ENCODE measurements around the gene TLX2.

DNA sequence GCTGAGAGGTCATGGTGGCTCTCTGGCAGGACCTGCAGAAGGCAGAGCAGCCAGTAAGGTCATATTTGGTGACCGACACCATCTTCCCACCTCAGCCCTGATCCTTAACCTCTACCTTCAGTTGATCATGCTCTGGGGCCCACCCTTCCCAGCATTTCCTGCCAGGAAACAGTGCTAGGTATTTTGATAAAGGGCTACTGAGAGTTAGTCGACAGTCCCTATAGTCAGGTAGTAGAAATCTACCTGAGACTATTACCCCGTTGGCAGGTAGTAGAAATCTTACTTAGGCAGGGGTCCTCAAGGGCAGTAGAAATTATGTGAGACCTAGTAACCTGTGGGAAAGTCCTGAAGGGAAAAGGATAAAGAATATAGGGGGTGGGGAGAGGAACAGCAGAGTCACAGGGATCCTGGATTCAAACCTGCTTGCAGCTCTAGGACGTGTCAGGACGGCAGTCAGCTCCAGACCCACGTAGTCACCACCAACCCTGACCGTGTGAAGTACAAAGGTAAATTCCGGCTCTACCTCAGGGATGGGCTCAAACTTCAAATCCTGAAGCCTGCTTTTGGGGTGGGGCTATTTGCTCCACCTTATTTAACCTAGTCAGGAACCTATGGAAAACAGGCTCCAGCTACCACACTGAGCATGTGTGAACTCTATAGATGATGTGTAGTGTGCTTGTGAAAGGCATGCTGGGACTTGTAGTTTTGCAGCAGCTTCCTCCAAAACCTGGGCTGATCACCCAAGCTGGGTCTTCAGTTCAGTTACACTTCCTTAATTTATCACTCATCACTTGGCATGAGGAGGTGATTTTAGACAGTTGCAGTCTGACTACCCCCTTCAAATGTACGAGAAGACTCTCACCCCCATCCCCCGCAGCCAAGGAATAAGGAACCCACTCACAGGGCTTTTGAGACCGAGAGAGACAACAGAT lies 11.7 kb downstream of the TLX2 start, which contains the start of gene DQX1:
- TF ChIP-seq, protein P1, sequence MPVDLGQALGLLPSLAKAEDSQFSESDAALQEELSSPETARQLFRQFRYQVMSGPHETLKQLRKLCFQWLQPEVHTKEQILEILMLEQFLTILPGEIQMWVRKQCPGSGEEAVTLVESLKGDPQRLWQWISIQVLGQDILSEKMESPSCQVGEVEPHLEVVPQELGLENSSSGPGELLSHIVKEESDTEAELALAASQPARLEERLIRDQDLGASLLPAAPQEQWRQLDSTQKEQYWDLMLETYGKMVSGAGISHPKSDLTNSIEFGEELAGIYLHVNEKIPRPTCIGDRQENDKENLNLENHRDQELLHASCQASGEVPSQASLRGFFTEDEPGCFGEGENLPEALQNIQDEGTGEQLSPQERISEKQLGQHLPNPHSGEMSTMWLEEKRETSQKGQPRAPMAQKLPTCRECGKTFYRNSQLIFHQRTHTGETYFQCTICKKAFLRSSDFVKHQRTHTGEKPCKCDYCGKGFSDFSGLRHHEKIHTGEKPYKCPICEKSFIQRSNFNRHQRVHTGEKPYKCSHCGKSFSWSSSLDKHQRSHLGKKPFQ (tag by site-specific recombination; IDR thresholded peaks at IDR 0.05) = no peak
- TF ChIP-seq, protein P2, sequence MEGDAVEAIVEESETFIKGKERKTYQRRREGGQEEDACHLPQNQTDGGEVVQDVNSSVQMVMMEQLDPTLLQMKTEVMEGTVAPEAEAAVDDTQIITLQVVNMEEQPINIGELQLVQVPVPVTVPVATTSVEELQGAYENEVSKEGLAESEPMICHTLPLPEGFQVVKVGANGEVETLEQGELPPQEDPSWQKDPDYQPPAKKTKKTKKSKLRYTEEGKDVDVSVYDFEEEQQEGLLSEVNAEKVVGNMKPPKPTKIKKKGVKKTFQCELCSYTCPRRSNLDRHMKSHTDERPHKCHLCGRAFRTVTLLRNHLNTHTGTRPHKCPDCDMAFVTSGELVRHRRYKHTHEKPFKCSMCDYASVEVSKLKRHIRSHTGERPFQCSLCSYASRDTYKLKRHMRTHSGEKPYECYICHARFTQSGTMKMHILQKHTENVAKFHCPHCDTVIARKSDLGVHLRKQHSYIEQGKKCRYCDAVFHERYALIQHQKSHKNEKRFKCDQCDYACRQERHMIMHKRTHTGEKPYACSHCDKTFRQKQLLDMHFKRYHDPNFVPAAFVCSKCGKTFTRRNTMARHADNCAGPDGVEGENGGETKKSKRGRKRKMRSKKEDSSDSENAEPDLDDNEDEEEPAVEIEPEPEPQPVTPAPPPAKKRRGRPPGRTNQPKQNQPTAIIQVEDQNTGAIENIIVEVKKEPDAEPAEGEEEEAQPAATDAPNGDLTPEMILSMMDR (tag by site-specific recombination; IDR thresholded peaks at IDR 0.05) = no peak
- TF ChIP-seq MZF1 (tag by site-specific recombination; IDR thresholded peaks at IDR 0.05; ENCODE audit: borderline replicate concordance) (no peak), ZNF133 (tag by site-specific recombination; IDR thresholded peaks at IDR 0.05) (no peak), ZNF292 (tag by site-specific recombination; IDR thresholded peaks at IDR 0.05; ENCODE audit: borderline replicate concordance, low read depth) (no peak), YY2 (tag by site-specific recombination; IDR thresholded peaks at IDR 0.05) (no peak), ZNF580 (tag by site-specific recombination; IDR thresholded peaks at IDR 0.05) (no peak), MYNN (tag by site-specific recombination; IDR thresholded peaks at IDR 0.05; ENCODE audit: borderline replicate concordance) (no peak)
- TF ChIP-seq, protein P3, sequence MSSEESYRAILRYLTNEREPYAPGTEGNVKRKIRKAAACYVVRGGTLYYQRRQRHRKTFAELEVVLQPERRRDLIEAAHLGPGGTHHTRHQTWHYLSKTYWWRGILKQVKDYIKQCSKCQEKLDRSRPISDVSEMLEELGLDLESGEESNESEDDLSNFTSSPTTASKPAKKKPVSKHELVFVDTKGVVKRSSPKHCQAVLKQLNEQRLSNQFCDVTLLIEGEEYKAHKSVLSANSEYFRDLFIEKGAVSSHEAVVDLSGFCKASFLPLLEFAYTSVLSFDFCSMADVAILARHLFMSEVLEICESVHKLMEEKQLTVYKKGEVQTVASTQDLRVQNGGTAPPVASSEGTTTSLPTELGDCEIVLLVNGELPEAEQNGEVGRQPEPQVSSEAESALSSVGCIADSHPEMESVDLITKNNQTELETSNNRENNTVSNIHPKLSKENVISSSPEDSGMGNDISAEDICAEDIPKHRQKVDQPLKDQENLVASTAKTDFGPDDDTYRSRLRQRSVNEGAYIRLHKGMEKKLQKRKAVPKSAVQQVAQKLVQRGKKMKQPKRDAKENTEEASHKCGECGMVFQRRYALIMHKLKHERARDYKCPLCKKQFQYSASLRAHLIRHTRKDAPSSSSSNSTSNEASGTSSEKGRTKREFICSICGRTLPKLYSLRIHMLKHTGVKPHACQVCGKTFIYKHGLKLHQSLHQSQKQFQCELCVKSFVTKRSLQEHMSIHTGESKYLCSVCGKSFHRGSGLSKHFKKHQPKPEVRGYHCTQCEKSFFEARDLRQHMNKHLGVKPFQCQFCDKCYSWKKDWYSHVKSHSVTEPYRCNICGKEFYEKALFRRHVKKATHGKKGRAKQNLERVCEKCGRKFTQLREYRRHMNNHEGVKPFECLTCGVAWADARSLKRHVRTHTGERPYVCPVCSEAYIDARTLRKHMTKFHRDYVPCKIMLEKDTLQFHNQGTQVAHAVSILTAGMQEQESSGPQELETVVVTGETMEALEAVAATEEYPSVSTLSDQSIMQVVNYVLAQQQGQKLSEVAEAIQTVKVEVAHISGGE (tag by site-specific recombination; conservative IDR thresholded peaks at IDR 0.05; ENCODE audit: low read depth) = no peak

All from HEK293 (cell line).